Measurements from ENCODE around the gene FNDC8.
A peak's percentile ranks its signal among the peaks of the same experiment; 100 is the strongest.
"Not testable (repeated sequence)": the region's sequence is repeated elsewhere in the genome, so short reads cannot be mapped to it uniquely, and the experiment has no call there.

FNDC8 gene

GRCh38 chr17:35121315-35121714, at the start of gene FNDC8:
Gene FNDC8 (plus strand): TSS chr17:35121615. CDS start chr17:35121694, 79 bp downstream.
- DNase-seq (ENCODE audit: low spot score) = no peak

- no peak for DNase-seq (ENCODE audit: low spot score)
Observed at GRCh38 chr17:35073183-35073790, 48.1 kb upstream of the FNDC8 start.

GRCh38 chr17:35073991-35074627, 47.3 kb upstream of the FNDC8 start:
- no peak for DNase-seq (ENCODE audit: low spot score)

- DNase-seq (ENCODE audit: low spot score) = no peak
Observed at GRCh38 chr17:35074711-35075707, 46.4 kb upstream of the FNDC8 start.

GRCh38 chr17:35076874-35077273, 44.5 kb upstream of the FNDC8 start:
- DNase-seq (ENCODE audit: low spot score) = no peak

GRCh38 chr17:35079547-35080423, 41.6 kb upstream of the FNDC8 start:
- no peak for DNase-seq (ENCODE audit: low spot score)

GRCh38 chr17:35080536-35080935, 40.9 kb upstream of the FNDC8 start:
- no peak for DNase-seq (ENCODE audit: low spot score)

GRCh38 chr17:35081638-35082037, 39.8 kb upstream of the FNDC8 start:
- DNase-seq (ENCODE audit: low spot score) = no peak

- DNase-seq (ENCODE audit: low spot score) = peak; percentile 42
Observed at GRCh38 chr17:35082073-35082657, 39.2 kb upstream of the FNDC8 start.

- DNase-seq (ENCODE audit: low spot score) = no peak
Observed at GRCh38 chr17:35083071-35083470, 38.3 kb upstream of the FNDC8 start.

- peak; percentile 58 for DNase-seq (ENCODE audit: low spot score)
Observed at GRCh38 chr17:35084987-35085386, 36.4 kb upstream of the FNDC8 start.

GRCh38 chr17:35086164-35086563, 35.3 kb upstream of the FNDC8 start:
- DNase-seq (ENCODE audit: low spot score) = no peak

- no peak for DNase-seq (ENCODE audit: low spot score)
Observed at GRCh38 chr17:35086931-35087573, 34.4 kb upstream of the FNDC8 start.

GRCh38 chr17:35087731-35088355, 33.6 kb upstream of the FNDC8 start:
- no peak for DNase-seq (ENCODE audit: low spot score)

- peak; percentile 35 for DNase-seq (ENCODE audit: low spot score)
Observed at GRCh38 chr17:35088356-35088880, 33.0 kb upstream of the FNDC8 start.

- DNase-seq (ENCODE audit: low spot score) = peak; percentile 81
Observed at GRCh38 chr17:35088881-35089585, 32.4 kb upstream of the FNDC8 start.

- peak; percentile 73 for DNase-seq (ENCODE audit: low spot score)
Observed at GRCh38 chr17:35089586-35090296, 31.7 kb upstream of the FNDC8 start.

- not testable (repeated sequence) for DNase-seq (ENCODE audit: low spot score)
Observed at GRCh38 chr17:35090707-35091106, 30.7 kb upstream of the FNDC8 start.

- DNase-seq (ENCODE audit: low spot score) = no peak
Observed at GRCh38 chr17:35094902-35095301, 26.5 kb upstream of the FNDC8 start.
